Measurements from ENCODE around the gene VWA5A.

- TF ChIP-seq FOXM1 (IDR thresholded peaks at IDR 0.05; ENCODE audit: borderline replicate concordance, low read depth) (no peak), YY1 (IDR thresholded peaks at IDR 0.05; ENCODE audit: low read depth) (no peak), RAD21 (IDR thresholded peaks at IDR 0.05; ENCODE audit: low read depth) (no peak), CEBPB (IDR thresholded peaks at IDR 0.05) (no peak), ZBTB7A (IDR thresholded peaks at IDR 0.05; ENCODE audit: low read depth) (no peak), REST (IDR thresholded peaks at IDR 0.05; ENCODE audit: low read depth) (no peak), EP300 (IDR thresholded peaks at IDR 0.05; ENCODE audit: borderline replicate concordance) (no peak), TCF12 (IDR thresholded peaks at IDR 0.05; ENCODE audit: low read depth) (no peak), USF1 (IDR thresholded peaks at IDR 0.05) (no peak), TAF1 (IDR thresholded peaks at IDR 0.05; ENCODE audit: low read depth) (no peak)
Measured at GRCh38 chr11:124093330-124093729, 21.9 kb upstream of the VWA5A start.
